Hepatocyte (in vitro differentiated cells): ENCODE results near the gene LBHD1.

ENCODE experiments used
- EZH2 ChIP-seq: fragments of 200-600 bp; sonication (generic); IDR thresholded peaks from 2 replicates; pipeline ENCODE4 v1.6.1; 2016; ENCODE audit warnings: antibody characterized with exemption, mild to moderate bottlenecking, borderline replicate concordance
- TF ChIP-seq, protein P1 (sequence below): fragments of 200-600 bp; sonication (generic); IDR thresholded peaks from 2 replicates; pipeline ENCODE4 v1.5.1; 2016; ENCODE audit warnings: antibody characterized with exemption, mild to moderate bottlenecking; ENCODE audit not compliant: poor library complexity

DNA sequence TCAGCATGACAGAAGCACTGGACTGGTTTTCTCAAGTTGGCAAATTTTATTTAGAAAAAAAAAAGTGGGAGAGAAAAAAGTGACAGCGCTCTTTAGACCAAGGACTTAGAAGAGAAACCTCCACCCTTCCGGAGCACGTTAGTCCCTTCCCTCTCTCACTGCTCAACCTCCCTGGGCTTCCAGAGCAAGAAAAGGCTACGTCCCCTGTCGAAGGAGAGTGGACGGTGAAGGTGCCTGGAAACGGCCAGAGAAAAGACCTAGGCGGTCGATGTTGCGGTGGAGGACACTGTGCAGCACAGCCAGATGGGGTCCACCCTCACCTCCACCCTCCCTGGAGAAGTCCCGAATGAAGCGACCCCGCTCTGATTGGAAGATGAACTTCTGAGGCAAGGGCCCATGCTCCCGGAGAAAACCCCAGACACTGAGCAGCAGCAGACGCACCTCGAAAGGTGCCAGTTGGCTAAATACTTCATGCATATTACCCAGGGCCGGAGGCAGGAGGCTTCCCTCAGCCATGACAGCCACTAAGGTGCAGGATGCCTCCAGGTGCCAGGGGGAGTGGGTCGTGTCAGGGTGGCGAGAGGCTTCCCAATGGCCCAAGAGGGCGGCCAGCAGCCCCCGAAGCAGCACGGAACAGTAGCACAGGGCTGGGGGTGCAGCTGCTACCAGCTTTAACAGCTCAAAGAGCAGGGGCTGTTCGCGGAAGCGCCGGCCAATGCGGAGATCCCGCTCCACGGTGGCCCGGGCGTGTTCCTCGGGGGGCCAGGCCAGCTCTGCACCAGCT, 25.1 kb downstream of the LBHD1 start:
- TF ChIP-seq, protein P1, sequence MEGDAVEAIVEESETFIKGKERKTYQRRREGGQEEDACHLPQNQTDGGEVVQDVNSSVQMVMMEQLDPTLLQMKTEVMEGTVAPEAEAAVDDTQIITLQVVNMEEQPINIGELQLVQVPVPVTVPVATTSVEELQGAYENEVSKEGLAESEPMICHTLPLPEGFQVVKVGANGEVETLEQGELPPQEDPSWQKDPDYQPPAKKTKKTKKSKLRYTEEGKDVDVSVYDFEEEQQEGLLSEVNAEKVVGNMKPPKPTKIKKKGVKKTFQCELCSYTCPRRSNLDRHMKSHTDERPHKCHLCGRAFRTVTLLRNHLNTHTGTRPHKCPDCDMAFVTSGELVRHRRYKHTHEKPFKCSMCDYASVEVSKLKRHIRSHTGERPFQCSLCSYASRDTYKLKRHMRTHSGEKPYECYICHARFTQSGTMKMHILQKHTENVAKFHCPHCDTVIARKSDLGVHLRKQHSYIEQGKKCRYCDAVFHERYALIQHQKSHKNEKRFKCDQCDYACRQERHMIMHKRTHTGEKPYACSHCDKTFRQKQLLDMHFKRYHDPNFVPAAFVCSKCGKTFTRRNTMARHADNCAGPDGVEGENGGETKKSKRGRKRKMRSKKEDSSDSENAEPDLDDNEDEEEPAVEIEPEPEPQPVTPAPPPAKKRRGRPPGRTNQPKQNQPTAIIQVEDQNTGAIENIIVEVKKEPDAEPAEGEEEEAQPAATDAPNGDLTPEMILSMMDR, result no peak
- TF ChIP-seq EZH2, result no peak
